PC-3 (cell line): ENCODE measurements around the gene WSCD2.

Experiments
- EZH2 ChIP-seq: fragments of 300-600 bp; sonication (generic); IDR thresholded peaks from one replicate; pipeline ENCODE4 v1.6.1; 2017; ENCODE audit warnings: antibody characterized with exemption, mild to moderate bottlenecking, low read length; ENCODE audit not compliant: unreplicated experiment
- EZH2phosphoT487 ChIP-seq: fragments of 300-600 bp; sonication (generic); IDR thresholded peaks from 2 replicates; pipeline ENCODE4 v1.6.1; 2018; ENCODE audit warnings: mild to moderate bottlenecking, antibody characterized with exemption, low read length, borderline replicate concordance

DNA sequence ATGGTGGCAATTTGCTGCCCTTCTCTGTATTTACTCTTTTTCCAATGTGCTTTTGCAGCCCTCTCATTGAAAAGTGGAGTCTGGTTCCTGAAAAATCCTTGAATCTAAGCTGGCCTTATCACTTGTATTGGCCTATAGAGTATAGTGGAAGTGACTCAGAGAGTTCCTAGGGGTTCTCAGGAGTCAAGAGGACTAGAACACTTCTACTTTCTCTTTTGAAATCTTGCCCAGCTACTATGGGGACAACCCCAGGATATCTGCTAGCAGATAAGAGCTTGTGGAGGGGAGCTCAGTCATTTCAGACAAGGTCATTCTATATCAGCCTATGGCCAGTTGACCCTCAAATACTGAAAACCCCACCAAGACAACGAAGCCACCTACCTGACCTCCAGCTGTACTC is 26.7 kb upstream of the WSCD2 start:
- TF ChIP-seq EZH2 (no peak), EZH2phosphoT487 (no peak)
